GM19240 (cell line): Measurements from ENCODE around the gene SBF2.

Experiments
- DNase-seq: peaks from one replicate; pipeline ENCODE4 v3.0.0; 2011; ENCODE audit warnings: low spot score; ENCODE audit not compliant: insufficient read length

The SBF2 gene

GRCh38 chr11:9855579-9856287 is 438.3 kb downstream of the SBF2 start:
- DNase-seq: no peak

DNA sequence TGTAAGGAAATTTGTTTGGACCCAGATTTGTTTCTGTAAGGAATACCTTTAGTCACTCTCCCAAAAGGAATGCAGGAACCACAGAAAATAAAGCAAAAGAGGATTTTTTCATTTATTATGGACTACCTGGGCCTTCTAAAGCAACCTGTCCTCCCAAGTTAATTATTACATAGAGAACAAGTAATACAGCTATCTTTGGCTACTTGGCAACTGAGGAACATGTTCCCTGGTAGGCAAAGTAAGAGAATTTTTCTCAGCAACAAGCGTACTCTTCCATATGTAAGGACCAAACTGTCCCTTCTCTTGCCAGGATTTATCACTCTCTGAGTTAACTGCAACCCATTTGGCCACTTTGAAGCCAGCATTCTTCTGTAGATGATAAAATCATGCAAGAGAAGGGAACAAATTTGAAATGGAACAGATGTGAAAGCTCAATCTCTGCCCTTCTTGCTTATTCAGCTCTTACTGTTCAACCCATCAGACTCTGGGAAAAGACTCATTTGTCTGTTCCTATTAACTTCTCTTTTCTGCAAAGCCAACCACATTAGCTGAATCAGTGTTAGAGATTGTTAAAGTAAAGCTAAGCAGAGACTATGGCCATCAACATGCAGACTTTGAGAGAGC is 440.0 kb downstream of the SBF2 start:
- DNase-seq: no peak

- no peak for DNase-seq
Measured at GRCh38 chr11:9852465-9852864, 441.6 kb downstream of the SBF2 start.

- no peak for DNase-seq
Measured at GRCh38 chr11:9851366-9851765, 442.7 kb downstream of the SBF2 start.

- DNase-seq: no peak
Measured at GRCh38 chr11:9850224-9850895, 443.7 kb downstream of the SBF2 start.

DNA sequence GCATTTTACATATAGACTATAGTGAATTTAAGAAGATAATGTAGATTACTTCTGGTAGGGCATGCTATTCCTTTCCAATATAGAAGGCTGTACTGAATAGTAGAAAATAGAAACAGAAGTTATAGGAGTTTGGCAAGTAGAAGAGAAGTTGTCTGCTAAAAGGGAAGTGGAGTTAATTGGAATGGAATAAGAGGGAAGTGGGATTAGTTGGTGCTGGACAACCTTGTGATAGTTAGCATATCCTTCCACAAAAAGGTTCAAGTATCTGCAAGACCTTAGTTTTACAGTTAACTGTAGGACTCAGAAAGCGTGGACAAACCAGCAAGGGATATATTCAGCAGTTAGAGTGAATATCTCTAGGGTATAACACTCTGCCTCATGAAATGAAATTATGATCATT is 444.6 kb downstream of the SBF2 start:
- no peak for DNase-seq

- no peak for DNase-seq
Measured at GRCh38 chr11:9847636-9848035, 446.4 kb downstream of the SBF2 start.

GRCh38 chr11:9842923-9843322 is 451.1 kb downstream of the SBF2 start:
- no peak for DNase-seq

DNA sequence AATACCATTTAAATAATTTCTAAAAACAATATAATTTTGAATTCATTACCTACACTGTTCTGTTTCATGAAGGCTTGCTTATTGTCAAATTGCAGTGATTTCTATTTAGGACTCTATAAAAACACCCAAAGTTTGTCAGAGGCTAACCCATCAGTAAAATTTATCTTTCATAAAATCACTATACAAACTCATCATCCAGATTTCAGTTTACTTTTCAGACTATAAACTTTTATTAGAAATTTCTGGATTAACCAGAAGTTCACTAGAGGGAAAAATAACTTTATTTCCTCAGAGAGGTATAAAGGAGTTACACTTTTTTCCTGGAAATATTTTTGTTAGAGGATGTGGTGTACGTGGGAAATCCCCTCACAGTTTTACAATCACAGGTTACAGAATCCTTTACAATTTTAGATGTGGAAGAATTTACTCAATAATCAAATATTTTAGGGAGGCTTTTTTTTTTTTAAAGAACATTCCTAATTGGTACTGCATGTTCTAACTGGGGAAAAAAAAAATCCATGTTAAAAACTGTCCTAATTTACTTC is 453.5 kb downstream of the SBF2 start:
- no peak for DNase-seq

DNA sequence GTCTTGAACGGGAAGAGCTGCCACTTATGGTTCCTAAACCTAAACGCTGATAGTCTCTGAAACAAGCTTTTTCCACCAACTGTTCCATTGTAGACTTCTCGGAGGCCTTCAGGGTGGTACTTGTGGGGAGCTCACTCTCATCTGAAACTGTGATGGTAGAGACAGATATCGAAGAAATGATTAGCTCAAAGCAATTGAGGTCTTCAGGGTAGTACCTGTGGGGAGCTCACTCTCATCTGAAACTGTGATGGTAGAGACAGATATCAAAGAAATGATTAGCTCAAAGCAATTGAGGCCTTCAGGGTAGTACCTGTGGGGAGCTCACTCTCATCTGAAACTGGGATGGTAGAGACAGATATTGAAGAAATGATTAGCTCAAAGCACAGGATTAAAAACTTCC is 454.5 kb downstream of the SBF2 start:
- DNase-seq: no peak

GRCh38 chr11:9838961-9839360 is 455.1 kb downstream of the SBF2 start:
- no peak for DNase-seq

- no peak for DNase-seq
Measured at GRCh38 chr11:9838229-9838628, 455.8 kb downstream of the SBF2 start.

DNA sequence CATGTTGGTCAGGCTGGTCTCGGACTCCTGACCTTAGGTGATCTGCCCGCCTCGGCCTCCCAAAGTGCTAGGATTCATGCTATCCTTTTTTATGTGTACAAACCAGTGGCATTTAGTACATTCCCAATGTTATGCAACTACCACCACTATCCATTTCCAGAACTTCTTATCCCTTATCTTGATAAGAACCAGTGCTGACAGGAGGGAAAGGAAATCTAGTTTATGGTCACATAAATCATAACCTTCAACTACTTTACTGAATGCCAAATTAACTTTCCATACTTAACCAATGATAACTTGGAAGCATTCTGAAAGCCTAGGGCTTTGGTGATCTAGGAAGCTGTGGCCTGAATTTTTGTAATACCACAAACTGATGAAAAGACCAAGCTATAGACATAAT is 459.7 kb downstream of the SBF2 start:
- DNase-seq: no peak

GRCh38 chr11:9831122-9831521 is 462.9 kb downstream of the SBF2 start:
- no peak for DNase-seq

DNA sequence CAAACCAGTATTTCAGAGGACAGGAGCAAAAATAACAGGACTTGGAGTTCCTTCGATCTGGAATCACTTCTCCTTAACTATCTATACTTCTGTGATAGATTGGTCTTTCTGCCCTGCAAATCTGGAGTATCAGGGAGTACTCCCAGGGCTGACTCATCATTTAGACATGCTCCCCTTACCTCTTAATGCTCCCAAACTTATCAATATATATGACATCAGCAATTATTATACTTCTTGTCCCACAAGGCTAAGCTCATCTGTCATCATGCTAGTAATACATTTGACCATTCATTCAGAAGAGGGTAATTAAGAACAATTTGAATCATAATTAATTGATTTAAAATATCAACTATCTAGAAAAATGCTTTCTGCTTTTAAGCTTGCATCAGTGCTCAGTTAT is 466.3 kb downstream of the SBF2 start:
- DNase-seq: no peak

GRCh38 chr11:9826390-9826789 is 467.6 kb downstream of the SBF2 start:
- DNase-seq: no peak

- no peak for DNase-seq
Measured at GRCh38 chr11:9825895-9826294, 468.1 kb downstream of the SBF2 start.

GRCh38 chr11:9825315-9825714 is 468.7 kb downstream of the SBF2 start:
- no peak for DNase-seq

- DNase-seq: no peak
Measured at GRCh38 chr11:9823887-9824385, 470.1 kb downstream of the SBF2 start.

- no peak for DNase-seq
Measured at GRCh38 chr11:9823439-9823838, 470.6 kb downstream of the SBF2 start.

- no peak for DNase-seq
Measured at GRCh38 chr11:9821008-9821752, 472.8 kb downstream of the SBF2 start.

GRCh38 chr11:9820260-9820659 is 473.8 kb downstream of the SBF2 start:
- DNase-seq: no peak
